HepG2 (cell line): ENCODE measurements around the gene TRDN. TPM values are rescaled to one million over a fixed set of nuclear protein-coding genes. Genes with fewer than 3 reads are reported as not detected.

Source experiments
- ATAC-seq: fragments of 200-7000 bp; cut with Tn5 transposase; 3 replicates; pipeline ENCODE4 v1.9.1; 2020; ENCODE audit warnings: mild to moderate bottlenecking, moderate library complexity
- BruUV-seq: library from RNA; stranded (reverse); fragments of 400-500 nt; replicated peaks from 2 replicates; lab custom pipeline; 2021; lab: Mats Ljungman, UMichigan
- CTCF ChIA-PET: fragments of 300-600 bp; formaldehyde crosslinking; extraction: SDS; loops from one replicate; lab custom pipeline; 2021; ENCODE audit warnings: low total read pairs, inconsistent platforms, low intra/inter-chr PET ratio; lab: Yijun Ruan, JAX
- POLR2A ChIA-PET: fragments of 350-600 bp; sonication (Branson Sonifier 250); formaldehyde crosslinking; loops from one replicate; lab custom pipeline; 2020; ENCODE audit warnings: antibody characterized with exemption, inconsistent platforms; lab: Yijun Ruan, JAX
- DNase-seq: peaks from one replicate; pipeline ENCODE4 v3.0.0-alpha.2; 2015; ENCODE audit warnings: low spot score
- FAIRE-seq: peaks from 3 replicates; lab custom pipeline; 2011; peaks lifted over from hg19 to GRCh38; lab: Jason Lieb, UNC
- H2AFZ ChIP-seq: one replicate; pipeline ENCODE4 v1.6.1; 2011; ENCODE audit warnings: low read length, inconsistent platforms
- H3K27ac ChIP-seq: fragments of 300-600 bp; 3 replicates; pipeline ENCODE4 v1.8.0; 2011; ENCODE audit warnings: mixed run types, mild to moderate bottlenecking, mixed read lengths, low read length, inconsistent platforms; ENCODE audit not compliant: insufficient read depth; ENCODE audit errors: extremely low read length
- H3K27me3 ChIP-seq, 2 experiments: fragments of 200-600 bp in 1 of 2; 2 replicates in 1 of 2; 3 replicates in 1 of 2; pipeline versions ENCODE4 v1.6.0 to v1.8.0; 2011; ENCODE audit warnings: low read length in 2 of 2, mild to moderate bottlenecking in 2 of 2, moderate library complexity in 2 of 2, inconsistent platforms in 1 of 2; ENCODE audit not compliant: insufficient read depth in 2 of 2, control insufficient read depth in 1 of 2
- H3K36me3 ChIP-seq, 2 experiments: fragments of 200-600 bp in 1 of 2; replicated peaks in 1 of 2; 2 replicates in 1 of 2; 3 replicates in 1 of 2; pipeline versions ENCODE4 v1.5.1 to v1.8.0; 2011; ENCODE audit warnings: low read length in 2 of 2, inconsistent platforms in 1 of 2; ENCODE audit not compliant: insufficient read depth in 2 of 2, control insufficient read depth in 1 of 2
- H3K4me1 ChIP-seq: 2 replicates; pipeline ENCODE4 v1.5.1; 2012; ENCODE audit warnings: low read length, inconsistent platforms; ENCODE audit not compliant: insufficient read depth
- H3K4me2 ChIP-seq: 2 replicates; pipeline ENCODE4 v1.6.0; 2011; ENCODE audit warnings: low read depth, low read length, inconsistent platforms
- H3K4me3 ChIP-seq, 3 experiments: fragments of 200-600 bp in 1 of 3; sonication (generic), shearing (Covaris generic) in 1 of 3; replicated peaks in 1 of 3; 2 replicates each; pipeline ENCODE4 v1.5.1; 2011 to 2016; ENCODE audit warnings: low read length in 3 of 3, inconsistent platforms in 2 of 3, low read depth in 2 of 3, mild to moderate bottlenecking in 2 of 3, control low read depth in 1 of 3, mixed read lengths in 1 of 3; ENCODE audit not compliant: insufficient read depth in 1 of 3
- H3K79me2 ChIP-seq: one replicate; pipeline ENCODE4 v1.6.1; 2011; ENCODE audit warnings: low read length, inconsistent platforms; ENCODE audit not compliant: insufficient read depth
- H3K9ac ChIP-seq: 2 replicates; pipeline ENCODE4 v1.6.0; 2011; ENCODE audit warnings: mild to moderate bottlenecking, low read depth, low read length, inconsistent platforms; ENCODE audit not compliant: insufficient read depth
- H3K9me3 ChIP-seq: 2 replicates; pipeline ENCODE4 v1.5.1; 2012; ENCODE audit warnings: mild to moderate bottlenecking, low read length
- H4K20me1 ChIP-seq: 2 replicates; pipeline ENCODE4 v1.6.0; 2011; ENCODE audit warnings: inconsistent platforms, mild to moderate bottlenecking, low read length, moderate library complexity; ENCODE audit not compliant: insufficient read depth
- ARID3A ChIP-seq: IDR thresholded peaks from 2 replicates; pipeline ENCODE4 v1.6.1; 2012; ENCODE audit warnings: low read depth, low read length, improper control_type of control experiment
- EHMT2 ChIP-seq: fragments of 200-600 bp; sonication (generic); IDR thresholded peaks from 2 replicates; pipeline ENCODE4 v1.7.0; 2017; ENCODE audit warnings: antibody characterized with exemption, low read depth, low read length, borderline replicate concordance
- GTF2F1 ChIP-seq: fragments of 150-350 bp; IDR thresholded peaks from 2 replicates; pipeline ENCODE4 v1.6.1; 2014; ENCODE audit warnings: low read length
- HNF4A ChIP-seq: sonication (generic); formaldehyde crosslinking; IDR thresholded peaks from 2 replicates; pipeline ENCODE4 v1.4.0; 2020; ENCODE audit warnings: missing genetic modification reagents
- KLF6 ChIP-seq: IDR thresholded peaks from 2 replicates; pipeline ENCODE4 v1.8.0; 2016; ENCODE audit warnings: missing biosample characterization, missing genetic modification reagents
- ZBTB4 ChIP-seq: sonication (generic); formaldehyde crosslinking; IDR thresholded peaks from 2 replicates; pipeline ENCODE4 v1.4.0; 2020; ENCODE audit warnings: missing genetic modification reagents, mild to moderate bottlenecking, borderline replicate concordance
- ZNF138 ChIP-seq: sonication (generic); formaldehyde crosslinking; IDR thresholded peaks from 2 replicates; pipeline ENCODE4 v1.5.0; 2020; ENCODE audit warnings: mild to moderate bottlenecking, low read depth, missing genetic modification reagents
- ZNF569 ChIP-seq: sonication (generic); formaldehyde crosslinking; IDR thresholded peaks from 2 replicates; pipeline ENCODE4 v1.5.0; 2020; ENCODE audit warnings: mild to moderate bottlenecking, missing genetic modification reagents, moderate library complexity, borderline replicate concordance
- ZNF580 ChIP-seq: IDR thresholded peaks from 2 replicates; pipeline ENCODE4 v1.6.1; 2016; ENCODE audit warnings: low read depth, borderline replicate concordance
- ZNF589 ChIP-seq: sonication (generic); formaldehyde crosslinking; conservative IDR thresholded peaks from 2 replicates; pipeline ENCODE4 v1.8.0; 2022; ENCODE audit warnings: mild to moderate bottlenecking, moderate library complexity, missing genetic modification reagents
- ZUFSP ChIP-seq: sonication (generic); formaldehyde crosslinking; IDR thresholded peaks from 2 replicates; pipeline ENCODE4 v1.9.0; 2021; ENCODE audit warnings: missing genetic modification reagents, mild to moderate bottlenecking, borderline replicate concordance
- WGBS: methylation state at CpG from one replicate; pipeline ENCODE4 v1.1.6; 2017; ENCODE audit warnings: low lambda C conversion rate; 5-methylcytosine and 5-hydroxymethylcytosine counted together
- in situ Hi-C: cut with HindIII; loops from 2 replicates; pipeline ENCODE4 v1.10.0; 2017; ENCODE audit warnings: low pct_unique_long_range_greater_than_20kb; ENCODE audit not compliant: extremely low pct_ligation_motif_present
- intact Hi-C: fragments of 100-400 bp; cut with micrococcal nuclease; formaldehyde crosslinking; loops from one replicate; pipeline ENCODE4 v1.10.0; 2022; ENCODE audit not compliant: unreplicated experiment
- polyA plus RNA-seq, 8 experiments: library from polyadenylated mRNA; depleted of rRNA in 3 of 8; stranded (reverse) in 7 of 8; unstranded in 1 of 8; fragments of >200 nt; fragmentation: Illumina TruSeq in 4 of 8; extraction: Trizol in 4 of 8; gene quantifications; 2 replicates each; pipeline versions ENCODE4 v1.2.1 to v1.2.3, GENCODE V29; 2011 to 2016; ENCODE audit warnings: low read depth in 4 of 8, missing spikeins in 1 of 8, mixed read lengths in 1 of 8; ENCODE audit not compliant: insufficient read depth in 1 of 8
- total RNA-seq, 5 experiments: library from RNA; depleted of rRNA; stranded (reverse); fragments of >200 nt; fragmentation: Illumina TruSeq; extraction: Trizol; gene quantifications; 2 replicates each; pipeline ENCODE4 v1.2.3, GENCODE V29; 2016; ENCODE audit warnings: low read depth in 1 of 5

TRDN gene
- total and polyA plus RNA-seq, 2 of the 13 experiments (the other 11 are each of a cell fraction or from before 2014, with no cell fraction given), result not detected

DNA sequence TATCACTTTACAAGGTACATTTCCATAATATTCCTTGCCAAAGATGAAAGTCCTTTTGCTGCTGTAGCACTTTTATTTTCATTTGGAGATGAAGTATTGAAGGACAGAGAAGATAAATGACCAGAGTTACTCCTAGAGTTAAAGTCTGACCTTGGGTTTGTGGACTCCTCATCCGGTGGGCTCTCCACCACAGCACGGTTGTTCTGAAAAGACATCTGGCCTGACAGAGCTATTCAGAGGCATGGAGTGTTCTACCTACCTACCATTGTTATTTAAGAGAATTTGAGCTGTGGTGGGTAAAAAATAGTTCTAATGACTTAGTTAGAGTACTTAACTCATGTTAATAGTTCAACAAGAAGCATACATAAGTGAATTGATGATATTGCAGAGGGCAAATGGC is 422.3 kb downstream of the TRDN start:
- TF ChIP-seq ZBTB4 (no peak), HNF4A (CRISPR knock-in tag) (no peak), ZNF569 (CRISPR knock-in tag) (no peak), ZNF589 (no peak), ZNF138 (CRISPR knock-in tag) (no peak), ARID3A (no peak), ZNF580 (CRISPR knock-in tag) (no peak), GTF2F1 (no peak), ZUFSP (no peak), KLF6 (CRISPR knock-in tag) (no peak), EHMT2 (no peak)
- no peaks in the 10 kb centered on the region for H3K27me3 ChIP-seq
- BruUV-seq, result no TSS peak
- peaks cover 84% of the 10 kb centered on the region for H3K9me3 ChIP-seq
- no peak for FAIRE-seq
- WGBS, result 0% methylated on average over 2 of the region's 2 CpGs
- no peak overlapping the region for H3K4me3 ChIP-seq
- H3K36me3 ChIP-seq, result no peaks in the 10 kb centered on the region
- CTCF ChIA-PET, result no interaction called here
- H3K9ac ChIP-seq, result no peak overlapping the region
- no peaks in the 10 kb centered on the region for H3K79me2 ChIP-seq
- no peak overlapping the region for H3K4me2 ChIP-seq
- H2AFZ ChIP-seq, result no peak overlapping the region
- intact Hi-C loops, result no loop called here
- H3K27ac ChIP-seq, result no peak overlapping the region
- ATAC-seq, result no peak
- no peaks in the 10 kb centered on the region for H3K4me1 ChIP-seq
- no peak for DNase-seq
- POLR2A ChIA-PET, result no interaction called here
- H4K20me1 ChIP-seq, result no peaks in the 10 kb centered on the region
- in situ Hi-C loops, result no loop called here
